Colon (tissue), 2 donors: ENCODE measurements around the gene ZDHHC23.

Experiments
- FAIRE-seq: peaks from 2 replicates; lab custom pipeline; 2012; peaks lifted over from hg19 to GRCh38; lab: Jason Lieb, UNC
- donor health status: control.
- donor health status: control.

ZDHHC23 gene, protein sequence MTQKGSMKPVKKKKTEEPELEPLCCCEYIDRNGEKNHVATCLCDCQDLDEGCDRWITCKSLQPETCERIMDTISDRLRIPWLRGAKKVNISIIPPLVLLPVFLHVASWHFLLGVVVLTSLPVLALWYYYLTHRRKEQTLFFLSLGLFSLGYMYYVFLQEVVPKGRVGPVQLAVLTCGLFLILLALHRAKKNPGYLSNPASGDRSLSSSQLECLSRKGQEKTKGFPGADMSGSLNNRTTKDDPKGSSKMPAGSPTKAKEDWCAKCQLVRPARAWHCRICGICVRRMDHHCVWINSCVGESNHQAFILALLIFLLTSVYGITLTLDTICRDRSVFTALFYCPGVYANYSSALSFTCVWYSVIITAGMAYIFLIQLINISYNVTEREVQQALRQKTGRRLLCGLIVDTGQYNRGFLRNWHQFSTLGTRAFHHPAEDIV

DNA sequence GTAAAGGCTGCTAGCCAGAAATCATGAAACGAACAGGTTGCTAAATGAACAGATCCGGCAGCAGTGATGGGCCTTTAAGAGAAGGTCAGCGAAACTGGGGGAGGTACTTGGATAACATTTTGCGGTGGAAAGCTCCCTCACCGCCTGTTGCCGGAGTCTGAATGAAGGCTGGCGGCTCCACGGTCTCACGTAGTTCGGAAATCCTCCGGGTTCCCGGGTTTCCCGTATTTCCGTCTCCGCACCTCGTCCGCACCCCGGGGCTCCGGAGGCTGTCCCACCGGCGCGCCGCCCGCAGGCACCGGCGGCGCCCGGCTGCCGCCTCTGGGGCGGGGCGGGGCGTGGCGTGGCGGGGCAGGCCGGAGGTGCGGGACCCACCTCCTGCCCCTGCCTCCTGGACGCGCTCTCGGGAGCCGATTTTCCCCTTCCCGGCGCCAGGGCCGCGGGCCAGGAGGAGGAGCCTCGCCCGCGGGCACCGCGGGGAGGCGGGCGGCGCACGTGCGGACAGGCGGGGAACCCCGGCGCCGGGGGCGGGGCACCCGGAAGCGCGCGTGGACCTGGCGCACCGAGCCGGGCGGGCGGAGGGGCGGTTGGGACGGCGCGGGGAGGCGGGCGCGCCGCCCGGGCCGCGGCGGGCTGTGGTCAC, at the start of gene ZDHHC23:
ZDHHC23 (plus strand) TSS at position 642 of the 643 bp plus-strand sequence. CDS start 790 bp downstream, outside the sequence.
- no peak for FAIRE-seq

DNA sequence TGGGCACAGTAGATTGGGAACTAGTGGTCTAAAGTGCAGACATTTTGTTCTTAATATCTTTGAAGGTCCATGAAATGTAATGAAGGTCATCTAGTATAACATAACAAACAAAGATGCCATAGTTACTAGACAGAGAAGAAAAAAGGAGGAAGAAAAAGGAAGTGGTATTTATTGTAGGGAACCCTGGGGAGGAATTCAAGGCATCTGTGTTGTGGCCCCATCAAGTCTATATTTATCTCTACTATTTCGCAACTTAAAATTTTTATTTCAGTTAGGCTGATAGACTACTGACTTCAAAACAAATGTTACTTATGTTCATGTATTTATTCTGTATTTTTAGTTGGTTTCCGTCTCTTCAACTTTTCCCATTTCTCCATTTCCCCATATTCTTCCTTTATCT, 48.9 kb upstream of the ZDHHC23 start:
- FAIRE-seq: no peak

DNA sequence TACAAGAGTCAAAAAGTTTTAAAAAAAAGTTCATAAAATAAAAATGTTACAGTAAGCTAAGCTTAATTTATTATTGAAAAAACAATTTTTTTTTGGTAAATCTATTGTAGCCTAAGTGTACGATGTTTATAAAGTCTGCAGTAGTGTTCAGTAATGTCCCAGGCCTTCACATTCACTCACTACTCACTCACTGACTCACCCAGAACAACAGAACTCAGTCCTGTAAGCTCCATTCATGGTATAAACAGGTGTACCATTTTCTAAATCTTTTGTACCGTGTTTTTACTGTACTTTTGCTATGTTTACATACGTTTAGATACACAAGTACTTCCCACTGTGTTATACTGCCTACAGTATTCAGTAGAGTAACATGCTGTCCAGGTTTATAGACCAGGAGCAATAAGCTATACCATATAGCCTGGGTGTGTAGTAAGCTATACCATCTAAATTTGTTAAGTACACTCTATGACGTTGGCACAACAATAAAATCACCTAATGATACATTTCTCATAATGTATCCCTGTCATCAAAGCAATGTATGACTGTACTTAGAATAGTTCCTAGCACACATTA, 41.2 kb upstream of the ZDHHC23 start:
- FAIRE-seq: peak; percentile 89

DNA sequence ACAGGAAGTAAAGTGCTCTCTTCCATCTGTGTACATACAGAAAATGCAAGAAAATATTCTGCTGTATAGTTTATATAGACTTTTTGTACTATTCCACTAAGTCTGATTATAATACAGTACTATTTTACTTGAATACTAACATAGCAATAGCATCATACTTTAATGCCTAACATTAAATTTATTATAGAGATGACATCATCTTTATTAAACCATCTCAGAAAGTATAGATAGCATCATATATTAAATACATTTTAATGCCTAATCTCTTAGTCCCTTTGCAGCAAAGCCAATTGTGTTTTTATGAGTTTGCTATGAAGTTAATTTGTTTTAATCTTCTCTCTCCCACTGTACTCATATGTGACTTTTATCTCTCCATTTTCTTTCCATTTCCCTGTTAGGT, 39.7 kb upstream of the ZDHHC23 start:
- no peak for FAIRE-seq

DNA sequence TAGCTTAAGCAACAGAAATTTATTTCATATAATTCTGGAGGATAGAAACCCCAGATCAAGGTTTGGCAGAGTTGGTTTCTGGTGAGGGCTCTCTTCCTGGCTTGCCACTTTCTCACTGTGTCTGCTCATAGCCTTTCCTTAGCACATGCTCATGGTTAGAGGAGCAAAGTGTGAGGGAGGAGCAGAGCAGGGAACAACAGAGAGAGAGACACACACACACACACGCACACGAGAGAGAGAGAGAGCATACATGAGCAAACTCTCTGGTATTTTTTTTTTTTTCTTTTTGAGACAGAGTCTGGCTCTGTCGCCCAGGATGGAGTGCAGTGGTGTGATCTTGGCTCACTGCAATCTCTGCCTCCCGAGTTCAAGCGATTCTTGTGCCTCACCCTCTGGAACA, 36.8 kb upstream of the ZDHHC23 start:
- FAIRE-seq: no peak

DNA sequence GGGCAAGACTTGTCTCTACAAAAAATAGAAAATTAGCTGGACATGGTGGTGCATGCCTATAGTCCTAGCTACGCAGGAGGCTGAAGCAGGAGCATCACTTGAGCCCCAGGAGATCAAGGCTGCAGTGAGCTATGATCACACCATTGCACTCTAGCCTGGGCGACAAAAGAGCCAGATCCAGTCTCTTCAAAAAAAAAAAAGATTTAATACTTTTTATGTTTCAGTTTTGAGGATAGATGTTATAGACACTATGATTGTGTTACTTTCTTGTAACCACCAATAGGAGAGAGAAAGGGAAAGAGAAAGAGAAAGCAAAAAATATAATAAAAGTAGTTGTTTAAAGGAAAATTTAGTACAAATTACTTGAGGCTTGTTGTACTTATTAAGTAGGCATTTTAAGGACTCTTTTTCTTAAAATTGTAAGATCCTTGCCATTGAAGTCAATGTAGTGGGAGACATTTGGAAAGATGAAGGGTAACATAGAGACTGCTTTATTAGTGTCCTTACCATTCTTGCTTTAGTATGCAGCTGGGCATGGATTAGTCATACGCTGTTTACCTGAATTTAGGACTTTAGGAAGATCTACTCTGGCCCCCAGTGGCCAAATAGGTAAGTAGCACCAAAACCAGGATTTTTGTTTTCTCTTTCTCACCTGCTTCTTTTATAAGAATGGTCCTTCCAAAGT, 35.1 kb upstream of the ZDHHC23 start:
- FAIRE-seq: peak; percentile 90

DNA sequence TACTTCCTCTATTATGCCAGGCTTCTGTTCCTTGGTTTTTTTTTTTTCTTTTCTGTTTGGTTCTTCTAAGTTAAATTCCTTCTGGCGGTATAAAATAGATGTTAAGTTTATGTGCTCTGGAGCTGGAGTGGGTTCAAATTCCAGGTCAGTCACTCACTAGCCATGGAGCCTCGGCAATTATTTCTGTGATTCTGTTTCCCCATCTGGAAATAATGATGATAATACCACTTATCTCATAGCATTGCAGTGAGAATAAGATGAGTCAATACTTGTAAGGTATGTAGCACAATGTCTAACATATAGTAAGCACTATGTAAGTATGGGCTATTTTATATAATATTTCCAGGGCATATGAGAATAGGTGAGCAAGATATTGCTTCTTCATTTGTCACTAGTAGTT, 33.2 kb upstream of the ZDHHC23 start:
- no peak for FAIRE-seq

DNA sequence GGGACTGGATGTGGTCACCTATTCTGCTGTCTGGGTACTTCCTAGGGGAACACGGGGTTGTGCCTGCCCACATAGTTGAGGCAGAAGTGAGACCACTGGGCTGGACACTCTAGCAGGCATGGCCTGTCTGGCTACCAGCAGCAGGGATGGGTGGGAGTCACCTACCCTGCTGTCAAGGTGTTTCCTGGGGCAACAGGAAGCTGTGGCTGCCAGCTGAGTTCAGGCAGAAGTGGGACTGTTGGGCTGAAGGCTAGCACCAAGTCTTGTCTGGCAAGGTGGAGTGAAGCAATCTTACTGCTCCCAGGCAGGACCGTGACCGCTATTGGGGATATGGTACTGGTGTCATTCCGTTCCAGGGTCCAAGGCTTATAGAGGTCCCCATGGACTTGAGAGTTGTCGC, 20.3 kb upstream of the ZDHHC23 start:
- FAIRE-seq: no peak

- no peak for FAIRE-seq
Observed at GRCh38 chr3:113946831-113947230, 982 bp upstream of the ZDHHC23 start.

DNA sequence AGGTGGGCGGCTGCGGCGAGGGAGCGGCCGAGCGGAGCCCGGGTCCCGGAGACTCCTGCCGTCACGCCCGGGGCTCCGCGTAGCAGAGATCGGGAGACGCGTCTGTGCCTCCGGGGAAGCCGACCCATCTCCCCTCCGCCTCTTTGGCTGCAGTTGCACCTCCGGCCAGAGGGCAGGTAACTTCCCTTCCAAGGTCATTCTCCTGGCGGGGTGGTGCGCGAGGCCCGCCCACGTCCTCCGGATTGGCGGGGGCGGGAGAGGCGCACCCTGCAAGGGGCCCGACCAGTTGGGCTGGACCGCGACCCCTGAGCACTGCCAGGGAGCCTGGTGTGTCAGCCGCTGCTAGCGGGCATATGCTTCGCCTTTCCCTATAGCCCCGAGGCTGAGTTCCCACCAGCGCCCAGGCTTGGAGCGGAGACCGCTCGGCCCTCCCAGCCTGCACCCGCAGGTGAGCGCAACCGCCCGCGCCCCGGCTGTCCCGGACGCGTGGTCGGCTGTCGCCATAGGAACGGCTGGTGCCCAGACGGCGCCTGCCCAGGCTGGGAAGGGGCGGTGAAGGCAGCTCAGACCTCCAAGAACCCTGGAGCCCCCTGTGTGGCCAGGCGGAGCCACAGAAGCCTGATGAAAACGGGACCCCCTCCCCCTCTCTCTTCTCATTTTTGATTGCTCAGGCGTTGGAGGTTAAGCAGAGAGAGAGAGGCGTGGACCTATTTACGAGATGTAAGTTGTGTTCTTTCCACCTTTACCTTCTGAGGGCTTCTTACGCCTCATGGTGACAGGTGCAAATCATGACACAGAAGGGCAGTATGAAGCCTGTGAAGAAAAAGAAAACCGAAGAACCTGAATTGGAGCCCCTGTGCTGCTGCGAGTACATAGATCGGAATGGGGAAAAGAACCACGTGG, 453 bp downstream of the ZDHHC23 start:
- no peak for FAIRE-seq

DNA sequence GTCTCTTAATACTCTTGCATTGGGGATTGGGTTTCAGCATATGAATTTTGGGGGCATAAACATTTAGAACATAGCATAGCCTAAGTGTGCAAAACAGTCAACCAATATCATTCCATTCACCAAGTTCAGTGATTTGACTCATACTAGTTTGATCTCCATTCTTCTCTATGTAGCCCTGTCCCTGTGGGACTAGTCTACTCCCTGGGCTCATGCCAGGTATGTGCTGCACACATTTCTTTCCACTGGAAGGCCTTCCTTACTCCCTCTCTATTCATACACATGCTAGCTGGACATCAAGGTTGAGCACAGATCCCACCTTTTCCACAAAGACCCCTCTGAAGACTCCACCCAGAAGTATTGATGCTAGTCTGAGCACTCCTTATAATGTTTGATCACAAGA, 5.1 kb downstream of the ZDHHC23 start:
- no peak for FAIRE-seq

DNA sequence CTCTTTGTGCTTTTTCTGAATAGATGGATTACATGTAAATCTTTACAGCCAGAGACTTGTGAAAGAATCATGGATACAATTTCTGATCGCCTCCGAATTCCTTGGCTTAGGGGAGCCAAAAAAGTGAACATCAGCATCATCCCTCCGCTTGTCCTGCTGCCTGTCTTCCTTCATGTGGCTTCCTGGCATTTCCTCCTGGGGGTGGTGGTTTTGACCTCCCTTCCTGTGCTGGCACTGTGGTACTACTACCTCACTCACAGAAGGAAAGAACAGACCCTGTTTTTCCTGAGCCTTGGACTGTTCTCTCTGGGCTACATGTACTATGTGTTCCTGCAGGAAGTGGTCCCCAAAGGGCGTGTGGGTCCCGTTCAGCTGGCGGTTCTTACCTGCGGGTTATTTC, 5.9 kb downstream of the ZDHHC23 start:
- FAIRE-seq: no peak

- FAIRE-seq: no peak
Observed at GRCh38 chr3:113954091-113954685, 6.4 kb downstream of the ZDHHC23 start.

GRCh38 chr3:113963879-113964278, 16.1 kb downstream of the ZDHHC23 start:
- FAIRE-seq: no peak

- FAIRE-seq: no peak
Observed at GRCh38 chr3:113966172-113966571, 18.4 kb downstream of the ZDHHC23 start.

DNA sequence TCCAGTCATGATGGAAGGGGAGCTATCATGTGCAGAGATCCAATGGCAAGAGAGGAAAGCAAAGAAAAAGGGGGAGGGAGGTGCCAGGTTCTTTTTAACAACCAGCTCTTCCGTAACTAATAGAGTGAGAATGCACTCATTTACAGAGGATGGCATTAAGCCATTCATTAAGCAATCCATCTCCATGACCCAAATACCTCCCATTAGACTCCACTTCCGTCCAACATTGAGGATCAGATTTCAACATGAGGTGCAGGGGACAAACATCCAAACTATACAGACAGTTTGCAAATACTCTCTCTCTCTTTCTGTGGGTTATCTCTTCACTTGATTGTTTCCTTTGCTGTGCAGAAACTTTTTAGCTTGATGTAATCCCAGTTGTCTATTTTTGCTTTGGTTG, 21.2 kb downstream of the ZDHHC23 start:
- no peak for FAIRE-seq

DNA sequence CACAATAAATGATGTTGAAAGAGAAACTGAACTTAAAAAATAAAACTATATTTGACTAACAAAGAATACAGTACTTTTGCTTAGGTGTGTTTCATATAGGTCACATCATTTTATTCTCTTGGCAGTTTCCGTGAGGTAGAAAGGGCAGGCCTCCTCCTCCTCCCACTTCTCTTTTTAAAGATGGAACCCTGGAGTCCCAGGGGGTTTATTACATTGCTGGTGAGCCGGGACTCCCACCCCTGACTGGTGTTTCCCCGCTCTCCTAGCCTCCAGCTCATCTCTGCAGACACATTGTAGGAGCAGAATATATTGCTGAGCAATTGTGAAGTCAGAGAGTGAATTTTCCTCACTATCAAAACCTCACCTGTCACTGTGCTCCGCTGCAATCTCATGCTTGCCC, 30.0 kb downstream of the ZDHHC23 start:
- FAIRE-seq: no peak

DNA sequence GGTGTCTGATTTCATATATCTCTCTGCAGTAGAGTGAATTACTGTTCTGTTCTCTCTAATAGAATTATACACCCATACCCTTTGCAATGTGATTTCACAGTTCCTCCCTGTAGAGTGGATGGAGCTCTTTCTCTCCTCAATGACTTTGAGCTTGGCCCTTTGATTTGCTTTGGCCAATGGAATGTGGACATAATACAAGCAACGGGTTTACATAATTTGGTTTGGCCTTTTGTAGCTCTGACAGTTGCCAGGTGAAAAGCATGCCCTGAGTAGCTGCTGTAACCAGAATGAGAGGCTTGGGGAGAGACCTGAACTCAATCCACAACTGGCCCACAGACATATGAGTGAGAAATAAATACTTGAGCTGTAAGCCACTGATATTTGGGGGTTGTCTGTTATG, 32.1 kb downstream of the ZDHHC23 start:
- FAIRE-seq: no peak

- FAIRE-seq: no peak
Observed at GRCh38 chr3:113981803-113982202, 34.0 kb downstream of the ZDHHC23 start.

DNA sequence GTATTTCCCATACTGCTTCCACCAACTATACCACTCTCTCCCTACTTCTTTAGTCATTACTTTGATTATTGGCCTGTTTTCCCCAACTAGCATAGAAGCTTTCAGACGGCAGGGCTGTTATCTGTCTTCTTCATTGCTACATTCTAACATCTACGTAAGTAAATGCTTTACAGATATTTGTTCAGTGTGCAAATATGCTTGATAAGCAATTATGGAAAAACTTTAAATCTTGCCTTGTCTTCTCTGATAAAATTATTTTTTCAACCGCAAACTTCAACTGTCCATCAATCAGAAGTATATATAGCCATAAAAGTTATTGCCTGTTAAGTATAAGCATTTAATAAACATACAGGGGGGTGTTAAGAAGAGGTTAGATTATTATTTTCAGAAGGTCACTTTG, 35.7 kb downstream of the ZDHHC23 start:
- FAIRE-seq: no peak

DNA sequence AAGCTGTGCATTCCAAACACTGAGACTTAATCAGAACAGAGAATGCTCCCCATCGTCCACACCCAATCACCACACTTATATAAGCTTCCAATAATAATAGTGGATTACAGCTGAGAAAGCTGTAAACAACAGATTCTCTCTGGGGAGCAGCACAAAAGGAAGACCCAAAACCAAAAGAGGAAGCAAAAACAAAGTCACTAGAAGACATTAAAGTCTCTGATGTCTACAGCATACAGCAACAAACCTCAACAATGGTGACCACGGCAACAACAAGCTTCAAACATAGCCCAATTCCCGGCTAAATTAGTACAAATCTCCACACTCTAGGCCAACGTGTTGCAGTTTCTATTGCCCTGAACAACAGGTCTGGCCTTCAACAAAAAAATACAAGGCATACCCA, 37.7 kb downstream of the ZDHHC23 start:
- FAIRE-seq: no peak
